Measurements from ENCODE around the gene AK8.
A peak's percentile ranks its signal among the peaks of the same experiment; 100 is the strongest.

AK8 gene

GRCh38 chr9:132887181-132888120 is 9.4 kb upstream of the AK8 start:
- peaks cover 6% of the 10 kb centered on the region for H3K36me3 ChIP-seq (ENCODE audit: control insufficient read depth, insufficient read depth, low read length)
- H3K4me3 ChIP-seq (ENCODE audit: extremely low read depth, insufficient read depth, low read length, poor library complexity, severe bottlenecking) = no peak overlapping the region
- no peaks in the 10 kb centered on the region for H3K9me3 ChIP-seq (ENCODE audit: control insufficient read depth, low read length)
- H3K4me1 ChIP-seq (ENCODE audit: control insufficient read depth, insufficient read depth, low read length, poor library complexity, severe bottlenecking) = no peaks in the 10 kb centered on the region
- 92 to 94% methylated on average over 14 of the region's 18 CpGs for WGBS, 2 experiments (ENCODE audit: insufficient coverage in 2 of 2)
- no peak overlapping the region for H3K27ac ChIP-seq (ENCODE audit: low read depth, low read length, severe bottlenecking)

- no peaks in the 10 kb centered on the region for H3K4me1 ChIP-seq (ENCODE audit: control insufficient read depth, insufficient read depth, low read length, poor library complexity, severe bottlenecking)
- H3K9me3 ChIP-seq (ENCODE audit: control insufficient read depth, low read length) = no peaks in the 10 kb centered on the region
- H3K36me3 ChIP-seq (ENCODE audit: control insufficient read depth, insufficient read depth, low read length) = no peaks in the 10 kb centered on the region
- H3K27ac ChIP-seq (ENCODE audit: low read depth, low read length, severe bottlenecking) = no peak overlapping the region
- 93 to 100% methylated on average over 2 to 4 of the region's 6 CpGs for WGBS, 2 experiments (ENCODE audit: insufficient coverage in 2 of 2)
- no peak overlapping the region for H3K4me3 ChIP-seq (ENCODE audit: extremely low read depth, insufficient read depth, low read length, poor library complexity, severe bottlenecking)
Observed at GRCh38 chr9:132886334-132886725, 8.2 kb upstream of the AK8 start.

- Histone ChIP-seq H3K27ac (ENCODE audit: low read depth, low read length, severe bottlenecking) (no peak overlapping the region), H3K4me1 (ENCODE audit: control insufficient read depth, insufficient read depth, low read length, poor library complexity, severe bottlenecking) (no peaks in the 10 kb centered on the region), H3K4me3 (ENCODE audit: extremely low read depth, insufficient read depth, low read length, poor library complexity, severe bottlenecking) (no peak overlapping the region), H3K36me3 (ENCODE audit: control insufficient read depth, insufficient read depth, low read length) (no peaks in the 10 kb centered on the region), H3K9me3 (ENCODE audit: control insufficient read depth, low read length) (no peaks in the 10 kb centered on the region)
- WGBS, 2 experiments (ENCODE audit: insufficient coverage in 2 of 2) = 87 to 93% methylated on average over 6 of the region's 9 CpGs
Observed at GRCh38 chr9:132885720-132886333, 7.7 kb upstream of the AK8 start.

- Histone ChIP-seq H3K36me3 (ENCODE audit: control insufficient read depth, insufficient read depth, low read length) (no peaks in the 10 kb centered on the region), H3K9me3 (ENCODE audit: control insufficient read depth, low read length) (no peaks in the 10 kb centered on the region), H3K4me3 (ENCODE audit: extremely low read depth, insufficient read depth, low read length, poor library complexity, severe bottlenecking) (no peak overlapping the region), H3K4me1 (ENCODE audit: control insufficient read depth, insufficient read depth, low read length, poor library complexity, severe bottlenecking) (peaks cover 6% of the 10 kb centered on the region), H3K27ac (ENCODE audit: low read depth, low read length, severe bottlenecking) (no peak overlapping the region)
- 92 to 93% methylated on average over 22 of the region's 27 CpGs for WGBS, 2 experiments (ENCODE audit: insufficient coverage in 2 of 2)
Observed at GRCh38 chr9:132883349-132884294, 5.5 kb upstream of the AK8 start.

GRCh38 chr9:132882616-132883015 is 4.5 kb upstream of the AK8 start:
- Histone ChIP-seq H3K9me3 (ENCODE audit: control insufficient read depth, low read length) (no peaks in the 10 kb centered on the region), H3K27ac (ENCODE audit: low read depth, low read length, severe bottlenecking) (no peak overlapping the region), H3K36me3 (ENCODE audit: control insufficient read depth, insufficient read depth, low read length) (no peaks in the 10 kb centered on the region), H3K4me1 (ENCODE audit: control insufficient read depth, insufficient read depth, low read length, poor library complexity, severe bottlenecking) (peaks cover 6% of the 10 kb centered on the region), H3K4me3 (ENCODE audit: extremely low read depth, insufficient read depth, low read length, poor library complexity, severe bottlenecking) (no peak overlapping the region)
- 83 to 85% methylated on average over 6 of the region's 6 CpGs for WGBS, 2 experiments (ENCODE audit: insufficient coverage in 2 of 2)

GRCh38 chr9:132881826-132882225 is 3.7 kb upstream of the AK8 start:
- Histone ChIP-seq H3K27ac (ENCODE audit: low read depth, low read length, severe bottlenecking) (no peak overlapping the region), H3K9me3 (ENCODE audit: control insufficient read depth, low read length) (no peaks in the 10 kb centered on the region), H3K36me3 (ENCODE audit: control insufficient read depth, insufficient read depth, low read length) (no peaks in the 10 kb centered on the region), H3K4me3 (ENCODE audit: extremely low read depth, insufficient read depth, low read length, poor library complexity, severe bottlenecking) (no peak overlapping the region), H3K4me1 (ENCODE audit: control insufficient read depth, insufficient read depth, low read length, poor library complexity, severe bottlenecking) (peaks cover 6% of the 10 kb centered on the region)
- 86 to 91% methylated on average over 4 to 6 of the region's 6 CpGs for WGBS, 2 experiments (ENCODE audit: insufficient coverage in 2 of 2)

- WGBS, 2 experiments (ENCODE audit: insufficient coverage in 2 of 2) = 87 to 90% methylated on average over 5 to 6 of the region's 7 CpGs
- Histone ChIP-seq H3K4me1 (ENCODE audit: control insufficient read depth, insufficient read depth, low read length, poor library complexity, severe bottlenecking) (peaks cover 6% of the 10 kb centered on the region), H3K36me3 (ENCODE audit: control insufficient read depth, insufficient read depth, low read length) (no peaks in the 10 kb centered on the region), H3K9me3 (ENCODE audit: control insufficient read depth, low read length) (no peaks in the 10 kb centered on the region), H3K4me3 (ENCODE audit: extremely low read depth, insufficient read depth, low read length, poor library complexity, severe bottlenecking) (no peak overlapping the region), H3K27ac (ENCODE audit: low read depth, low read length, severe bottlenecking) (no peak overlapping the region)
Observed at GRCh38 chr9:132880324-132880661, 2.2 kb upstream of the AK8 start.

GRCh38 chr9:132879457-132880323 is 1.6 kb upstream of the AK8 start:
- 86 to 96% methylated on average over 3 of the region's 6 CpGs for WGBS, 2 experiments (ENCODE audit: insufficient coverage in 2 of 2)
- Histone ChIP-seq H3K4me3 (ENCODE audit: extremely low read depth, insufficient read depth, low read length, poor library complexity, severe bottlenecking) (no peak overlapping the region), H3K36me3 (ENCODE audit: control insufficient read depth, insufficient read depth, low read length) (no peaks in the 10 kb centered on the region), H3K9me3 (ENCODE audit: control insufficient read depth, low read length) (no peaks in the 10 kb centered on the region), H3K27ac (ENCODE audit: low read depth, low read length, severe bottlenecking) (no peak overlapping the region), H3K4me1 (ENCODE audit: control insufficient read depth, insufficient read depth, low read length, poor library complexity, severe bottlenecking) (peaks cover 6% of the 10 kb centered on the region)

GRCh38 chr9:132878695-132879456 is 792 bp upstream of the AK8 start, which contains the start of gene SPACA9:
Gene SPACA9 (plus strand): TSS chr9:132878898. CDS start chr9:132883948, 5,050 bp downstream.
- 35 to 38% methylated on average over 27 to 30 of the region's 42 CpGs for WGBS, 2 experiments (ENCODE audit: insufficient coverage in 2 of 2)
- Histone ChIP-seq H3K36me3 (ENCODE audit: control insufficient read depth, insufficient read depth, low read length) (no peaks in the 10 kb centered on the region), H3K27ac (ENCODE audit: low read depth, low read length, severe bottlenecking) (peak within 1 kb of the TSS; percentile 59), H3K4me3 (ENCODE audit: extremely low read depth, insufficient read depth, low read length, poor library complexity, severe bottlenecking) (peak within 1 kb of the TSS; percentile 95), H3K4me1 (ENCODE audit: control insufficient read depth, insufficient read depth, low read length, poor library complexity, severe bottlenecking) (peaks cover 6% of the 10 kb centered on the region), H3K9me3 (ENCODE audit: control insufficient read depth, low read length) (no peaks in the 10 kb centered on the region)
